GM12878 (cell line): ENCODE measurements around the gene MPPED1. TPM values are rescaled to one million over a fixed set of nuclear protein-coding genes. Genes with fewer than 3 reads are reported as not detected.

Source experiments
- FOS ChIP-seq: IDR thresholded peaks from 3 replicates; pipeline ENCODE4 v1.6.1; 2011; ENCODE audit warnings: borderline replicate concordance; ENCODE audit not compliant: insufficient read length; ENCODE audit errors: extremely low read depth
- FOXK2 ChIP-seq: fragments of 450-650 bp; IDR thresholded peaks from 2 replicates; pipeline ENCODE4 v1.6.1; 2017; ENCODE audit warnings: mild to moderate bottlenecking, moderate library complexity
- RBBP5 ChIP-seq: fragments of 200-600 bp; sonication (generic); conservative IDR thresholded peaks from 2 replicates; pipeline ENCODE4 v1.6.1; 2016
- polyA plus RNA-seq, 11 experiments: library from polyadenylated mRNA; depleted of rRNA in 4 of 11; unstranded in 6 of 11; stranded (reverse) in 5 of 11; fragments of >200 nt; fragmentation: Nextera tagmentation in 4 of 11; fragmentation: Illumina TruSeq in 1 of 11; extraction: Ambion mirVana in 4 of 11; extraction: Trizol in 1 of 11; gene quantifications; 1 replicate in 1 of 11; 2 replicates in 10 of 11; pipeline versions ENCODE4 v1.2.1 to v1.2.3, GENCODE V29; 2011 to 2016; ENCODE audit warnings: inconsistent platforms in 2 of 11, missing spikeins in 2 of 11, low read depth in 1 of 11
- total RNA-seq, 4 experiments: library from RNA; depleted of rRNA in 3 of 4; stranded (reverse); fragments of >200 nt in 3 of 4; fragmentation: Illumina TruSeq in 1 of 4; extraction: Trizol in 1 of 4; gene quantifications; 2 replicates each; pipeline versions ENCODE4 v1.2.1 to v1.2.3, GENCODE V29; 2013 to 2021
- TF ChIP-seq, protein P1 (sequence below): fragments of 450-650 bp; formaldehyde crosslinking; IDR thresholded peaks from 2 replicates; pipeline ENCODE4 v1.4.0; 2020; ENCODE audit warnings: mild to moderate bottlenecking, moderate library complexity
- TF ChIP-seq, protein P2 (sequence below): fragments of 450-650 bp; IDR thresholded peaks from 2 replicates; pipeline ENCODE4 v1.6.1; 2017; ENCODE audit warnings: antibody characterized with exemption, mild to moderate bottlenecking, moderate library complexity
- TF ChIP-seq, protein P3 (sequence below): IDR thresholded peaks from 2 replicates; pipeline ENCODE4 v1.6.1; 2012; ENCODE audit warnings: low read depth, low read length, improper control_type of control experiment
- TF ChIP-seq, protein P4 (sequence below): IDR thresholded peaks from 2 replicates; pipeline ENCODE4 v1.6.1; 2011; ENCODE audit warnings: borderline replicate concordance, low read depth, mild to moderate bottlenecking, moderate library complexity, mixed read lengths, low read length; ENCODE audit not compliant: insufficient read depth; ENCODE audit errors: extremely low read length

Gene MPPED1
- total and polyA plus RNA-seq, 10 of the 15 experiments (the other 5 are each of a cell fraction or from before 2014, with no cell fraction given), result 0.11 TPM; not detected in 9

DNA sequence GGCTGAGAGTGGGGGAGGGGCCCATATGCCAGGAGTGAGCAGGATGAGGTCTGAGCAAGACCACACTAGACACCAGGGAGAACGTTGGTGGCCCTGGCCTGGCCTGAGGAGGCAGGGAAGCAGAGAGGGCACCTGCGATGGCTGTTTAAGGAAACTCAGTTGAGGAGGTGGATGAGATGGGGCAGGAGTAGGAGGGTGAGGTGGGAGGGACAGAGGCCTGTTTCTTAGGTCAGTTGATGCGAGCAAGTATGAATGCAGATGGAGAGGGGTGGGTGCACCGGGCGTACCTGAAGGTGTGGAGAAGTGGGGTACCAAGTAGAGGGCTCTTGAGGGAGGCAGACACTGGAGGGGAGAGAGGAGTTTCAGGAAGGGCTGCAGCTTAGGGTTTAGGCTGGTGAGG, 10.6 kb upstream of the MPPED1 start (continued):
- TF ChIP-seq, protein P1, sequence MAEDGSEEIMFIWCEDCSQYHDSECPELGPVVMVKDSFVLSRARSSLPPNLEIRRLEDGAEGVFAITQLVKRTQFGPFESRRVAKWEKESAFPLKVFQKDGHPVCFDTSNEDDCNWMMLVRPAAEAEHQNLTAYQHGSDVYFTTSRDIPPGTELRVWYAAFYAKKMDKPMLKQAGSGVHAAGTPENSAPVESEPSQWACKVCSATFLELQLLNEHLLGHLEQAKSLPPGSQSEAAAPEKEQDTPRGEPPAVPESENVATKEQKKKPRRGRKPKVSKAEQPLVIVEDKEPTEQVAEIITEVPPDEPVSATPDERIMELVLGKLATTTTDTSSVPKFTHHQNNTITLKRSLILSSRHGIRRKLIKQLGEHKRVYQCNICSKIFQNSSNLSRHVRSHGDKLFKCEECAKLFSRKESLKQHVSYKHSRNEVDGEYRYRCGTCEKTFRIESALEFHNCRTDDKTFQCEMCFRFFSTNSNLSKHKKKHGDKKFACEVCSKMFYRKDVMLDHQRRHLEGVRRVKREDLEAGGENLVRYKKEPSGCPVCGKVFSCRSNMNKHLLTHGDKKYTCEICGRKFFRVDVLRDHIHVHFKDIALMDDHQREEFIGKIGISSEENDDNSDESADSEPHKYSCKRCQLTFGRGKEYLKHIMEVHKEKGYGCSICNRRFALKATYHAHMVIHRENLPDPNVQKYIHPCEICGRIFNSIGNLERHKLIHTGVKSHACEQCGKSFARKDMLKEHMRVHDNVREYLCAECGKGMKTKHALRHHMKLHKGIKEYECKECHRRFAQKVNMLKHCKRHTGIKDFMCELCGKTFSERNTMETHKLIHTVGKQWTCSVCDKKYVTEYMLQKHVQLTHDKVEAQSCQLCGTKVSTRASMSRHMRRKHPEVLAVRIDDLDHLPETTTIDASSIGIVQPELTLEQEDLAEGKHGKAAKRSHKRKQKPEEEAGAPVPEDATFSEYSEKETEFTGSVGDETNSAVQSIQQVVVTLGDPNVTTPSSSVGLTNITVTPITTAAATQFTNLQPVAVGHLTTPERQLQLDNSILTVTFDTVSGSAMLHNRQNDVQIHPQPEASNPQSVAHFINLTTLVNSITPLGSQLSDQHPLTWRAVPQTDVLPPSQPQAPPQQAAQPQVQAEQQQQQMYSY, result no peak
- TF ChIP-seq FOXK2 (no peak), RBBP5 (no peak), FOS (no peak)
- TF ChIP-seq, protein P2, sequence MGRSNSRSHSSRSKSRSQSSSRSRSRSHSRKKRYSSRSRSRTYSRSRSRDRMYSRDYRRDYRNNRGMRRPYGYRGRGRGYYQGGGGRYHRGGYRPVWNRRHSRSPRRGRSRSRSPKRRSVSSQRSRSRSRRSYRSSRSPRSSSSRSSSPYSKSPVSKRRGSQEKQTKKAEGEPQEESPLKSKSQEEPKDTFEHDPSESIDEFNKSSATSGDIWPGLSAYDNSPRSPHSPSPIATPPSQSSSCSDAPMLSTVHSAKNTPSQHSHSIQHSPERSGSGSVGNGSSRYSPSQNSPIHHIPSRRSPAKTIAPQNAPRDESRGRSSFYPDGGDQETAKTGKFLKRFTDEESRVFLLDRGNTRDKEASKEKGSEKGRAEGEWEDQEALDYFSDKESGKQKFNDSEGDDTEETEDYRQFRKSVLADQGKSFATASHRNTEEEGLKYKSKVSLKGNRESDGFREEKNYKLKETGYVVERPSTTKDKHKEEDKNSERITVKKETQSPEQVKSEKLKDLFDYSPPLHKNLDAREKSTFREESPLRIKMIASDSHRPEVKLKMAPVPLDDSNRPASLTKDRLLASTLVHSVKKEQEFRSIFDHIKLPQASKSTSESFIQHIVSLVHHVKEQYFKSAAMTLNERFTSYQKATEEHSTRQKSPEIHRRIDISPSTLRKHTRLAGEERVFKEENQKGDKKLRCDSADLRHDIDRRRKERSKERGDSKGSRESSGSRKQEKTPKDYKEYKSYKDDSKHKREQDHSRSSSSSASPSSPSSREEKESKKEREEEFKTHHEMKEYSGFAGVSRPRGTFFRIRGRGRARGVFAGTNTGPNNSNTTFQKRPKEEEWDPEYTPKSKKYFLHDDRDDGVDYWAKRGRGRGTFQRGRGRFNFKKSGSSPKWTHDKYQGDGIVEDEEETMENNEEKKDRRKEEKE, result no peak
- TF ChIP-seq, protein P3, sequence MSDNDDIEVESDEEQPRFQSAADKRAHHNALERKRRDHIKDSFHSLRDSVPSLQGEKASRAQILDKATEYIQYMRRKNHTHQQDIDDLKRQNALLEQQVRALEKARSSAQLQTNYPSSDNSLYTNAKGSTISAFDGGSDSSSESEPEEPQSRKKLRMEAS, result no peak
- TF ChIP-seq, protein P4, sequence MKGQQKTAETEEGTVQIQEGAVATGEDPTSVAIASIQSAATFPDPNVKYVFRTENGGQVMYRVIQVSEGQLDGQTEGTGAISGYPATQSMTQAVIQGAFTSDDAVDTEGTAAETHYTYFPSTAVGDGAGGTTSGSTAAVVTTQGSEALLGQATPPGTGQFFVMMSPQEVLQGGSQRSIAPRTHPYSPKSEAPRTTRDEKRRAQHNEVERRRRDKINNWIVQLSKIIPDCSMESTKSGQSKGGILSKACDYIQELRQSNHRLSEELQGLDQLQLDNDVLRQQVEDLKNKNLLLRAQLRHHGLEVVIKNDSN, result no peak
